Measurements from ENCODE around the gene JAZF1. TPM values are rescaled to one million over a fixed set of nuclear protein-coding genes. Genes with fewer than 3 reads are reported as not detected.

The JAZF1 gene
- total RNA-seq, 1 donor from 2014 or later: 7.2 TPM

GRCh38 chr7:27995228-27995627, 185.4 kb downstream of the JAZF1 start:
- Mint-ChIP-seq H3K4me1 (peaks cover 13% of the 10 kb centered on the region), H3K36me3 (no peaks in the 10 kb centered on the region), H3K27me3 (ENCODE audit: low read depth) (peaks cover 1% of the 10 kb centered on the region), H3K9me3 (no peaks in the 10 kb centered on the region), H3K27ac (no peak overlapping the region), H3K4me3 (no peak overlapping the region)
- no peak for DNase-seq (ENCODE audit: low spot score in 2 of 2, unreplicated experiment in 2 of 2)
- TF ChIP-seq CTCF (IDR thresholded peaks at IDR 0.05; ENCODE audit: unreplicated experiment): no peak

DNA sequence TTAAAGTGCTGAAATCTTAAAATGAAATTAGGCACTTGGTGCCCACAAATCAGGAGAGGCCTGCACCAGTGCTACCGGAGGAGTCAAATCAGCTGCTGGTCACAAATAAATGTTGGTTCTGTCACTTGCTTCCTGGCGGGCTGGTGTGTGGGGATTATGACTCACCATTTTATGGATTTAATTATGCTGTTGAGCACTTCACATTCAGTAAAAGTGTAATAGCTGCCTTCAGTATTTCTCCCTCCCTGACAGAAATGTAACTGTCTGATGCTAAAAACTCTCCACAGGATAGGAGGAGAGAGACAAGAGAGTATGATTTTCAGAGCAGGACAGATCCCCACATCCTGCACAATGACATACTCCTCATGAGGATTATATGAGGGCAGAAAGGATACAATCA, 186.0 kb downstream of the JAZF1 start:
- H3K9me3 Mint-ChIP-seq: no peaks in the 10 kb centered on the region
- no peak for DNase-seq (ENCODE audit: low spot score in 2 of 2, unreplicated experiment in 2 of 2)
- no peak overlapping the region for H3K4me3 Mint-ChIP-seq

GRCh38 chr7:27992755-27993493, 187.7 kb downstream of the JAZF1 start:
- Mint-ChIP-seq H3K36me3 (peaks cover 6% of the 10 kb centered on the region), H3K4me1 (peaks cover 13% of the 10 kb centered on the region), H3K9me3 (peaks cover 7% of the 10 kb centered on the region), H3K4me3 (no peak overlapping the region), H3K27me3 (ENCODE audit: low read depth) (peaks cover 1% of the 10 kb centered on the region), H3K27ac (no peak overlapping the region)
- DNase-seq (ENCODE audit: low spot score in 2 of 2, unreplicated experiment in 2 of 2): no peak
- no peak for TF ChIP-seq CTCF (IDR thresholded peaks at IDR 0.05; ENCODE audit: unreplicated experiment)

More for the DNA sequence above, 186.0 kb downstream of the JAZF1 start:
- Mint-ChIP-seq H3K36me3 (no peaks in the 10 kb centered on the region), H3K27ac (no peak overlapping the region), H3K4me1 (peaks cover 13% of the 10 kb centered on the region), H3K27me3 (ENCODE audit: low read depth) (peaks cover 1% of the 10 kb centered on the region)
- TF ChIP-seq CTCF (IDR thresholded peaks at IDR 0.05; ENCODE audit: unreplicated experiment): no peak

- Mint-ChIP-seq H3K4me1 (peaks cover 13% of the 10 kb centered on the region), H3K9me3 (peaks cover 9% of the 10 kb centered on the region), H3K4me3 (no peak overlapping the region), H3K27me3 (ENCODE audit: low read depth) (peaks cover 1% of the 10 kb centered on the region), H3K27ac (no peak overlapping the region), H3K36me3 (peaks cover 10% of the 10 kb centered on the region)
- no peak for TF ChIP-seq CTCF (IDR thresholded peaks at IDR 0.05; ENCODE audit: unreplicated experiment)
- no peak for DNase-seq (ENCODE audit: low spot score in 2 of 2, unreplicated experiment in 2 of 2)
Observed at GRCh38 chr7:27992097-27992496, 188.5 kb downstream of the JAZF1 start.

DNA sequence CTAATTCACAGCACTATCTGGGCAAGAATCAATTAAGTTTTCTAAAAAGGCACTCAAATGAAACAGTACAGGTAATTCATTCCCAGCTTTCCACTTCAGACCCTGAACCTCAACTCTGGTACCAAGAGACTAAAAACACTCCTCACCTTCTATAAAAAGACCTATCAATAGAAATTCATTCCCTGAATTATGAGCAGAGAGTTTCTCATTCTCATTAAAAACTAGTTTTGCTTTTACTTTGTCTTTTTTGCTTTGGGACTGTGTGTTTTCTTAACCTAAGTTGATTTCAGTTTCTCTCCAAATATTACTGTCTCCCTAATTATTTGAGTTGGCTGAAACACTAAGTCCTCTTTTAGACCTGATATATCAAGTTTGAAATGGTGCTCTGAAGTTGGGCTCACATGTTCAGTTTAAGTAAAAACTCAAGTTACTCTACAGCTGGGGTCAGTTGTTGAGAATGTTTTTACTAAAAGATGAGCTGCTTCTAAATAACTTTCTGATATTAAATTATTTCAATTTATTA, 189.5 kb downstream of the JAZF1 start:
- H3K4me3 Mint-ChIP-seq: no peak overlapping the region
- no peak for DNase-seq (ENCODE audit: low spot score in 2 of 2, unreplicated experiment in 2 of 2)
- H3K4me1 Mint-ChIP-seq: peaks cover 13% of the 10 kb centered on the region
- TF ChIP-seq CTCF (IDR thresholded peaks at IDR 0.05; ENCODE audit: unreplicated experiment): no peak
- H3K27ac Mint-ChIP-seq: peak overlapping the region; percentile 6
- H3K9me3 Mint-ChIP-seq: peaks cover 9% of the 10 kb centered on the region
- no peaks in the 10 kb centered on the region for H3K27me3 Mint-ChIP-seq (ENCODE audit: low read depth)
- peaks cover 10% of the 10 kb centered on the region for H3K36me3 Mint-ChIP-seq

Measured in mesothelial cell of epicardium (in vitro differentiated cells).